Rectal smooth muscle tissue (tissue), 1 donor: ENCODE results near the gene TM7SF2.
A peak's percentile ranks its signal among the peaks of the same experiment; 100 is the strongest.

Experiments
- H3K27ac ChIP-seq: one replicate; pipeline ENCODE4 v1.7.0; 2013; ENCODE audit warnings: low read depth, low read length, inconsistent platforms
- H3K27me3 ChIP-seq: one replicate; pipeline ENCODE4 v1.7.0; 2013; ENCODE audit warnings: low read length; ENCODE audit not compliant: control insufficient read depth, insufficient read depth
- H3K36me3 ChIP-seq: one replicate; pipeline ENCODE4 v1.7.0; 2013; ENCODE audit warnings: low read length; ENCODE audit not compliant: control insufficient read depth, insufficient read depth
- H3K4me1 ChIP-seq: one replicate; pipeline ENCODE4 v1.7.0; 2013; ENCODE audit warnings: low read length; ENCODE audit not compliant: control insufficient read depth, insufficient read depth
- H3K4me3 ChIP-seq: one replicate; pipeline ENCODE4 v1.7.0; 2013; ENCODE audit warnings: low read length
- H3K9ac ChIP-seq: one replicate; pipeline ENCODE4 v1.7.0; 2013; ENCODE audit warnings: low read length

TM7SF2 gene

GRCh38 chr11:65110354-65110861 is 1.3 kb upstream of the TM7SF2 start:
- Histone ChIP-seq H3K27ac (peak overlapping the region; percentile 3), H3K36me3 (peaks cover 6% of the 10 kb centered on the region), H3K4me1 (peaks cover 13% of the 10 kb centered on the region), H3K4me3 (no peak overlapping the region), H3K27me3 (no peaks in the 10 kb centered on the region), H3K9ac (no peak overlapping the region)

- Histone ChIP-seq H3K4me1 (peaks cover 13% of the 10 kb centered on the region), H3K27ac (peak overlapping the region; percentile 29), H3K36me3 (peaks cover 4% of the 10 kb centered on the region), H3K27me3 (no peaks in the 10 kb centered on the region), H3K4me3 (peak overlapping the region; percentile 59), H3K9ac (no peak overlapping the region)
Measured at GRCh38 chr11:65111159-65111743, 421 bp upstream of the TM7SF2 start.

GRCh38 chr11:65112546-65113360 is 1.1 kb downstream of the TM7SF2 start:
- Histone ChIP-seq H3K4me3 (peak overlapping the region; percentile 59), H3K27me3 (no peaks in the 10 kb centered on the region), H3K36me3 (peaks cover 4% of the 10 kb centered on the region), H3K9ac (peak overlapping the region; percentile 32), H3K27ac (peak overlapping the region; percentile 6), H3K4me1 (peaks cover 20% of the 10 kb centered on the region)

- no peaks in the 10 kb centered on the region for H3K27me3 ChIP-seq
- peak overlapping the region; percentile 59 for H3K4me3 ChIP-seq
- H3K36me3 ChIP-seq, result peaks cover 4% of the 10 kb centered on the region
- H3K9ac ChIP-seq, result no peak overlapping the region
- no peak overlapping the region for H3K27ac ChIP-seq
- peaks cover 20% of the 10 kb centered on the region for H3K4me1 ChIP-seq
Measured at GRCh38 chr11:65113361-65113756, 1.7 kb downstream of the TM7SF2 start.

- Histone ChIP-seq H3K4me3 (no peak overlapping the region), H3K4me1 (peaks cover 20% of the 10 kb centered on the region), H3K27ac (no peak overlapping the region)
Measured at GRCh38 chr11:65113839-65114238, 2.2 kb downstream of the TM7SF2 start.

GRCh38 chr11:65114538-65115171 is 3.0 kb downstream of the TM7SF2 start:
- no peak overlapping the region for H3K27ac ChIP-seq
- no peaks in the 10 kb centered on the region for H3K27me3 ChIP-seq
- H3K9ac ChIP-seq, result no peak overlapping the region
- no peaks in the 10 kb centered on the region for H3K36me3 ChIP-seq
- H3K4me1 ChIP-seq, result peaks cover 20% of the 10 kb centered on the region
- H3K4me3 ChIP-seq, result no peak overlapping the region

More at GRCh38 chr11:65113839-65114238, 2.2 kb downstream of the TM7SF2 start:
- Histone ChIP-seq H3K36me3 (peaks cover 4% of the 10 kb centered on the region), H3K9ac (no peak overlapping the region), H3K27me3 (no peaks in the 10 kb centered on the region)

- peaks cover 18% of the 10 kb centered on the region for H3K4me1 ChIP-seq
- H3K4me3 ChIP-seq, result no peak overlapping the region
- H3K9ac ChIP-seq, result no peak overlapping the region
- no peaks in the 10 kb centered on the region for H3K27me3 ChIP-seq
- peaks cover 5% of the 10 kb centered on the region for H3K36me3 ChIP-seq
- H3K27ac ChIP-seq, result no peak overlapping the region
Measured at GRCh38 chr11:65115361-65116082, 3.9 kb downstream of the TM7SF2 start.

GRCh38 chr11:65116370-65117205 is 4.9 kb downstream of the TM7SF2 start:
- H3K4me3 ChIP-seq, result peak overlapping the region; percentile 91
- H3K36me3 ChIP-seq, result peaks cover 10% of the 10 kb centered on the region
- H3K27me3 ChIP-seq, result no peaks in the 10 kb centered on the region
- peaks cover 19% of the 10 kb centered on the region for H3K4me1 ChIP-seq
- H3K27ac ChIP-seq, result peak overlapping the region; percentile 84
- peak overlapping the region; percentile 68 for H3K9ac ChIP-seq

- H3K4me3 ChIP-seq, result peak within 1 kb of the TSS; percentile 91
- H3K4me1 ChIP-seq, result peaks cover 19% of the 10 kb centered on the region
- H3K36me3 ChIP-seq, result peaks cover 10% of the 10 kb centered on the region
- H3K27me3 ChIP-seq, result no peaks in the 10 kb centered on the region
- H3K9ac ChIP-seq, result peak within 1 kb of the TSS; percentile 68
- H3K27ac ChIP-seq, result peak within 1 kb of the TSS; percentile 84
Measured at GRCh38 chr11:65117206-65118096, 5.8 kb downstream of the TM7SF2 start, which contains the start of gene ZNHIT2. TSS of gene ZNHIT2 (minus strand) at chr11:65117701. CDS start at chr11:65117653, 48 bp downstream.

GRCh38 chr11:65118097-65118837 is 6.6 kb downstream of the TM7SF2 start:
- H3K9ac ChIP-seq, result no peak overlapping the region
- H3K4me1 ChIP-seq, result peaks cover 14% of the 10 kb centered on the region
- no peaks in the 10 kb centered on the region for H3K27me3 ChIP-seq
- H3K27ac ChIP-seq, result peak overlapping the region; percentile 46
- no peak overlapping the region for H3K4me3 ChIP-seq
- H3K36me3 ChIP-seq, result peaks cover 10% of the 10 kb centered on the region
